BE2C (cell line): Measurements from ENCODE around the gene TBL3.

ENCODE experiments used
- DNase-seq: peaks from one replicate; pipeline ENCODE4 v3.0.0-alpha.2; 2020
- H3K27me3 ChIP-seq: fragments of 250-450 bp; sonication (Bioruptor Pico); 2 replicates; pipeline ENCODE4 v1.5.1; 2020; ENCODE audit warnings: mild to moderate bottlenecking
- H3K36me3 ChIP-seq: fragments of 250-450 bp; sonication (Bioruptor Pico); 2 replicates; pipeline ENCODE4 v1.5.1; 2020; ENCODE audit warnings: mild to moderate bottlenecking
- H3K4me1 ChIP-seq: fragments of 250-450 bp; sonication (Bioruptor Pico); 2 replicates; pipeline ENCODE4 v1.5.1; 2020
- H3K4me3 ChIP-seq: 2 replicates; pipeline ENCODE4 v1.5.1; 2011; ENCODE audit warnings: low read depth, low read length
- H3K9me3 ChIP-seq: fragments of 250-450 bp; sonication (Bioruptor Pico); 2 replicates; pipeline ENCODE4 v1.5.1; 2020
- TF ChIP-seq, protein P1 (sequence below): IDR thresholded peaks from 2 replicates; pipeline ENCODE4 v1.5.1; 2012; ENCODE audit warnings: mild to moderate bottlenecking, low read depth, low read length

Gene TBL3

DNA sequence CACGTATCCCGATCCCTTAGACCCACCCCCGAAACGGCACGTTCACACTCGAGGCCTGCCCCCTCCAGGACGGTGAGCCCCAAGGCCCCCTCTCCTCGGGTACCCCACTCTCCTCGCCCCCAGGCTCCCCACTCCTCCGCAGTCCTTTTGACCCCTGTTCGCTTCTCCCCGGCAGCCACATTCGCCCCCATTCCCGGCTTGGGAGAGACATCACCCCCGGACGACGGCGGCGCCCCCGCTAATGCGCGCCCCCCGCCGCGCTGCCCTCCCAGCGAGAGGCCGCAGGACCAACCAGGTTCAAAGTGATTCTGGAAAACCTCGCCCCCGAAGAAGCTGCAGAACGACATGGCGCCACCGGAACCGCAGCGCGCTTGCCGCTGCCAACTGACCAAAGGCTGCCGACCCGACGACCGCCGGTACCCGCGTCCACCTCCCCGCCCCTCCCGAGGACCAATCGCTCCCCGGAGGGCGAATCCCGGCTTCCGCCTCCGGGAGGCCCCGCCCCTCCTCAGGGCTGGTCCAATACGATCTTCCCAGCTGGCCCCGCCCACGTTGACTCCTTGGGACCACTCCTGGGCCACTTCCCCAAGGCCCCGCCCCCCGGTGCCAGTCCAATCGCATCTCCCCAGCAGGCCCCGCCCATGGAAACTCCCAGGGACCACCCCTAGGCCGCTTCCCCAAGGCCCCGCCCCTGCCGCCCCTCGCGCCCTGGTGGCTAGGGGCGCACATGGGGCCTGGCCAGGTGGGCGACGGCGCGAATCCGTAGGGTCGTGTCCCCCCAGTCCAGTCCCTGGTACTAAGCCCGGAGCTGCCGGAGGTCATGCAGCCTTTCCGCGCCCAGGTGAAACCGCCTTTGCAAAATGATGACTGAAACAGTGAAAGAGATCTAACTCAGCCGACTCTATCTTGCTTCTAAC is 28.8 kb upstream of the TBL3 start, which contains the start of gene MSRB1:
Gene MSRB1 (minus strand): TSS at position 390 of the 917 bp plus-strand sequence. CDS start 43 bp downstream, at position 347.
- Histone ChIP-seq H3K4me1 (peaks cover 5% of the 10 kb centered on the region; the same call in 1 of the 2 replicates), H3K27me3 (no peaks in the 10 kb centered on the region)

DNA sequence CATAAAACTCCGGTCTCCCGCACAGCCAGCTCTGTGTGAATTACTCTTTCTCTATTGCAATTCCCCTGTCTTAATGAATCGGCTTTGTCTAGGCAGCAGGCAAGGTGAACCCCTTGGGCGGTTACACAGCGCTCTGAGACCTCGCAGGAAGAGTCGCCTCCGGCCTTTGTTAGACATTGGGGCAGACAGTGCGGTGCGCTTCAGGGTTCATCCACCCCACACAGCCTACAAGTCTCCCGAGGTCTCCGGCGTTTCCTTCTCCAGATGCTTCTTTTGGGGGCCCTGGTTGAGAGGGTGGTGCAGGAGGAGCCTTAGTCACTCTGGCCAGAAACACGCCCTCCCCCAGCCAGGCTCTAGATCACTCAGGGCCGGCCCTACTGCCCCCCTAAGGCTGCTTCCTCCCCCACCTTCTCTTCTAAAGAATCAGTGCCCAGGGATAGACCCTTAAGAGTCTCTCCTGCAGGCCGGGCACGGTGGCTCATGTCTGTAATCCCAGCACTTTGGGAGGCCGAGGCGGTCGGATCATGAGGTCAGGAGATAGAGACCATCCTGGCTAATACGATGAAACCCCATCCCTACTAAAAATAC is 27.1 kb upstream of the TBL3 start:
- Histone ChIP-seq H3K4me1 (peaks cover 5% of the 10 kb centered on the region; the same call in 1 of the 2 replicates), H3K9me3 (no peaks in the 10 kb centered on the region), H3K4me3 (no peak overlapping the region), H3K36me3 (no peaks in the 10 kb centered on the region), H3K27me3 (no peaks in the 10 kb centered on the region)
- TF ChIP-seq, protein P1, sequence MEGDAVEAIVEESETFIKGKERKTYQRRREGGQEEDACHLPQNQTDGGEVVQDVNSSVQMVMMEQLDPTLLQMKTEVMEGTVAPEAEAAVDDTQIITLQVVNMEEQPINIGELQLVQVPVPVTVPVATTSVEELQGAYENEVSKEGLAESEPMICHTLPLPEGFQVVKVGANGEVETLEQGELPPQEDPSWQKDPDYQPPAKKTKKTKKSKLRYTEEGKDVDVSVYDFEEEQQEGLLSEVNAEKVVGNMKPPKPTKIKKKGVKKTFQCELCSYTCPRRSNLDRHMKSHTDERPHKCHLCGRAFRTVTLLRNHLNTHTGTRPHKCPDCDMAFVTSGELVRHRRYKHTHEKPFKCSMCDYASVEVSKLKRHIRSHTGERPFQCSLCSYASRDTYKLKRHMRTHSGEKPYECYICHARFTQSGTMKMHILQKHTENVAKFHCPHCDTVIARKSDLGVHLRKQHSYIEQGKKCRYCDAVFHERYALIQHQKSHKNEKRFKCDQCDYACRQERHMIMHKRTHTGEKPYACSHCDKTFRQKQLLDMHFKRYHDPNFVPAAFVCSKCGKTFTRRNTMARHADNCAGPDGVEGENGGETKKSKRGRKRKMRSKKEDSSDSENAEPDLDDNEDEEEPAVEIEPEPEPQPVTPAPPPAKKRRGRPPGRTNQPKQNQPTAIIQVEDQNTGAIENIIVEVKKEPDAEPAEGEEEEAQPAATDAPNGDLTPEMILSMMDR: no peak
- DNase-seq: no peak

More for the DNA sequence above, 28.8 kb upstream of the TBL3 start, which contains the start of gene MSRB1:
- peak; percentile 100 for DNase-seq
- Histone ChIP-seq H3K36me3 (peaks cover 3% of the 10 kb centered on the region; the same call in 1 of the 2 replicates), H3K4me3 (peak within 1 kb of the TSS; percentile 83), H3K9me3 (no peaks in the 10 kb centered on the region)
- TF ChIP-seq, protein P1: no peak

DNA sequence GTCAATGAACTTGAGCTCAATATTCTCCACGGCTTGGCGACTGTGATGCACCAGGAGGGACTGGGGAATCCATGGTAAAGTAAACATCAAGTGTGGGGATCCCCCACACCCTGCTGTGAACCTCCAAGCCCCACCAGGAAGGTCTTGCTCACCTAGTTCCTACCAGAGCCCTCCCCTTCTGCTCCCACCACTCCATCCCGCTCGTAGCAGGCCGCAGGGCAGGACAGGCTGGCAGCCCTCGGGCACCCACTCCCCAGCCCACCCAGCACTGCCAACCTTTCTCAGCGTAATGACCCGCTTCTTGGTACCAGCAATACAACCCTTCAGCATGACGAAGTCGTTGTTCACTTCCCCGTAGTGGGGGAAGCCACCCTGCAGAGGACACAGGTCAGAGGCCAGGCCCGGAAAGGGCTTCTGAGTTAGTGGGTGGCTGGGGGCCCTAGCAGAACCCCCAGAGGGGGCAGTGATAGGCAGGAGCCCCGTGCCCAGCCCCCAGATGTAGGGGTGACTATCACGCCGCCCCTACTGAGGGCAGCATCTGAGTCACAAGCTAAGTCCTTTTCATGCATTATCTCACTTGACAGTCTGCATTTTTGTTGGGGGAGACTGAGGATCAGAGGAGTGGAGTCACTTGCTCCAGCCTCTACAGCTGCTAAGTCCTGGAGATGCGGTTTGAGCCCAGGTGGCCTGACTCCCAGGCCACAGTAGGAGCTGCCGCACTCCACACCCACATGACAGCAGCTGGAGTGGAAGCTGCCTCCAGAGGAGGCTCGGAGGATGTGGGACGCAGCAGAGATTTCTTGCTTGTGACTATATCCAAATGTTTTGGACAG is 26.1 kb upstream of the TBL3 start:
- TF ChIP-seq, protein P1: no peak
- Histone ChIP-seq H3K27me3 (no peaks in the 10 kb centered on the region), H3K4me3 (no peak overlapping the region), H3K4me1 (peaks cover 5% of the 10 kb centered on the region; the same call in 1 of the 2 replicates), H3K9me3 (no peaks in the 10 kb centered on the region), H3K36me3 (no peaks in the 10 kb centered on the region)
- no peak for DNase-seq

DNA sequence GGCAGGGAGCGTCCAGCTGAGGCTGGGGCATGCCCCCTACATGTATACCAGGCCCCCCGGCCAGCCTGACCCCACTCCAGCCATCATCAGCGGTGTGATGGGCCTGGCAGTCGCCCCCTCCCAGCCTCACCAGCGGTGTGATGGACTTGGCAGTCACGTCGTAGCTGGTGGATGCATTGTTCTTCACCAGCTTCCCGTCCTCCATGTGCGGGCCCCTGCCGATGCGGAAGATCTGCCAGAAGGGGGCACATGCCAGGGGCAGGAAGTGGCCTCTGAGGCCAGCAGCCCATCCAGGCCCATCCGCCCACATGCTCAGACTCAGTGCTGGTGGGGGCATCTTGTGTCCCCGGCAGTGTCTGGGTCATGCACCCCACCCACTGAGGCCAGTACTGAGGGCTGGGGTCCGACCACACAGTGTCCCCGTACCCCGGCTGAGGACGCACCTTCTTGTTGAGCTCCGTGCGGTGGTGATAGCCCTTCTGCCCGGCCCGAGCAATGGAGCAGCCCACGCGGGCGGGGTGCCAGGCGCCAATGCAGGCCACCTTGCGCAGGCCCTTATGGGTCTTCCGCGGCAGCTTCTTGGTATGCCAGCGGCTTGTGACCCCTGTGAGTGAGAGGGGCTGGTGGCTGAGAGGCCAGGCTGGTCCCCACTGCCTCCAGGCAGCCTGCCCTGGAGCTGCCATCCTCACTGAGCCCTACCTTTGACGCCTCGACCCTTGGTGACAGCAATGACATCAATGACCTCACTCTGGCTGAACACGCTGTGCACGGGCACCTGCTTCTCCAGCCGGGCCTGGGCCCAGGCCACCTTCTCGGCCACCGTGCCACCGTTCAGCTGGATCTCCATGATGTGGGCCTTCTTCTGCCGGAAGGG is 25.1 kb upstream of the TBL3 start:
- DNase-seq: no peak
- Histone ChIP-seq H3K9me3 (no peaks in the 10 kb centered on the region), H3K27me3 (no peaks in the 10 kb centered on the region), H3K4me1 (peaks cover 5% of the 10 kb centered on the region; the same call in 1 of the 2 replicates), H3K4me3 (no peak overlapping the region), H3K36me3 (no peaks in the 10 kb centered on the region)
- TF ChIP-seq, protein P1: no peak

DNA sequence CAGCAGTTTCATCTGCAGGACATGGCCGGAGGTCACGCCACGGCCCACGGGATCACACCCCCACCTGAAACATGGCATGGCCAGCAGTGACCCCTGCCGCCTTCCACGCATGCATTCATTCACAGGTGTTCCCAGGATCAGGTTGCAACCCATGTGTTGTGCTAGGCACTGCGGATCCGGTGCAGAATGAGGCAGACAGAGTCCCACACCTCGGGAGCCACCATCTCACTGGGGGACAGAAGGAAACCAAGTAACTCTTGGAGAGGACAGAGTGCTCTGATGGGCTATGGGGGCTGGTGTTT is 24.5 kb upstream of the TBL3 start:
- no peak overlapping the region for H3K4me3 ChIP-seq
- H3K4me1 ChIP-seq: peaks cover 4% of the 10 kb centered on the region; the same call in 1 of the 2 replicates
- no peaks in the 10 kb centered on the region for H3K36me3 ChIP-seq
- H3K9me3 ChIP-seq: no peaks in the 10 kb centered on the region
- TF ChIP-seq, protein P1: no peak
- no peak for DNase-seq
- no peaks in the 10 kb centered on the region for H3K27me3 ChIP-seq
